H9 (cell line): Measurements from ENCODE around the gene CD300E. TPM values are rescaled to one million over a fixed set of nuclear protein-coding genes. Genes with fewer than 3 reads are reported as not detected.

ENCODE experiments used
- DNase-seq: peaks from one replicate; pipeline ENCODE4 v3.0.0-alpha.2; 2017
- H2AFZ ChIP-seq: one replicate; pipeline ENCODE4 v1.6.1; 2013; ENCODE audit warnings: mild to moderate bottlenecking, low read length, control low read depth, moderate library complexity
- H2AK5ac ChIP-seq: 2 replicates; pipeline ENCODE4 v1.6.1; 2013; ENCODE audit warnings: low read length, control low read depth, mixed read lengths; ENCODE audit not compliant: insufficient read length
- H2BK120ac ChIP-seq: one replicate; pipeline ENCODE4 v1.6.1; 2013; ENCODE audit warnings: low read depth, mild to moderate bottlenecking, low read length, control low read depth, inconsistent platforms; ENCODE audit not compliant: poor library complexity, severe bottlenecking
- H2BK12ac ChIP-seq: 2 replicates; pipeline ENCODE4 v1.6.1; 2013; ENCODE audit warnings: low read length, control low read depth, mixed read lengths, low read depth; ENCODE audit not compliant: insufficient read length
- H2BK15ac ChIP-seq: 2 replicates; pipeline ENCODE4 v1.6.1; 2013; ENCODE audit warnings: low read depth, low read length, control low read depth
- H2BK20ac ChIP-seq: one replicate; pipeline ENCODE4 v1.6.1; 2013; ENCODE audit warnings: low read depth, mild to moderate bottlenecking, low read length, control low read depth, inconsistent platforms; ENCODE audit not compliant: poor library complexity, severe bottlenecking
- H2BK5ac ChIP-seq: 2 replicates; pipeline ENCODE4 v1.6.1; 2013; ENCODE audit warnings: low read length, control low read depth, mixed read lengths; ENCODE audit not compliant: insufficient read length
- H3K14ac ChIP-seq: 2 replicates; pipeline ENCODE4 v1.6.1; 2013; ENCODE audit warnings: low read length, control low read depth; ENCODE audit not compliant: insufficient read depth
- H3K18ac ChIP-seq: 2 replicates; pipeline ENCODE4 v1.6.1; 2013; ENCODE audit warnings: low read depth, mild to moderate bottlenecking, mixed read lengths, low read length, control low read depth; ENCODE audit not compliant: insufficient read length
- H3K23ac ChIP-seq: 2 replicates; pipeline ENCODE4 v1.6.1; 2013; ENCODE audit warnings: low read length, control low read depth, mixed read lengths, low read depth; ENCODE audit not compliant: insufficient read length
- H3K23me2 ChIP-seq: 2 replicates; pipeline ENCODE4 v1.6.1; 2013; ENCODE audit warnings: low read depth, mild to moderate bottlenecking, mixed read lengths, low read length, control low read depth; ENCODE audit not compliant: insufficient read length, poor library complexity, severe bottlenecking
- H3K27ac ChIP-seq: 2 replicates; pipeline ENCODE4 v1.5.1; 2013; ENCODE audit warnings: low read length, control low read depth, mixed read lengths, low read depth; ENCODE audit not compliant: insufficient read length
- H3K27me3 ChIP-seq: 2 replicates; pipeline ENCODE4 v1.6.1; 2013; ENCODE audit warnings: low read length, control low read depth, inconsistent platforms; ENCODE audit not compliant: insufficient read depth
- H3K4ac ChIP-seq: 2 replicates; pipeline ENCODE4 v1.6.1; 2013; ENCODE audit warnings: low read depth, mild to moderate bottlenecking, control low read depth, inconsistent platforms, low read length, moderate library complexity
- H3K4me1 ChIP-seq: 2 replicates; pipeline ENCODE4 v1.6.1; 2013; ENCODE audit warnings: low read length, control low read depth, inconsistent platforms; ENCODE audit not compliant: insufficient read depth
- H3K4me2 ChIP-seq: 2 replicates; pipeline ENCODE4 v1.6.1; 2013; ENCODE audit warnings: low read length, control low read depth, mixed read lengths; ENCODE audit not compliant: insufficient read length, insufficient read depth
- H3K56ac ChIP-seq: 2 replicates; pipeline ENCODE4 v1.6.1; 2013; ENCODE audit warnings: low read depth, mild to moderate bottlenecking, mixed read lengths, low read length, control low read depth; ENCODE audit not compliant: insufficient read length
- H3K79me1 ChIP-seq: 2 replicates; pipeline ENCODE4 v1.6.1; 2013; ENCODE audit warnings: low read depth, mild to moderate bottlenecking, moderate library complexity, low read length, control low read depth, inconsistent platforms; ENCODE audit not compliant: insufficient read depth, poor library complexity, severe bottlenecking
- H3K79me2 ChIP-seq: 2 replicates; pipeline ENCODE4 v1.6.1; 2013; ENCODE audit warnings: low read length, control low read depth, inconsistent platforms; ENCODE audit not compliant: insufficient read depth
- H3K9ac ChIP-seq: 2 replicates; pipeline ENCODE4 v1.6.1; 2013; ENCODE audit warnings: low read length, control low read depth, mixed read lengths; ENCODE audit not compliant: insufficient read length; ENCODE audit errors: extremely low read depth
- H3K9me3 ChIP-seq: one replicate; pipeline ENCODE4 v1.6.1; 2013; ENCODE audit warnings: low read depth, low read length, inconsistent platforms; ENCODE audit not compliant: control insufficient read depth
- H3T11ph ChIP-seq: one replicate; pipeline ENCODE4 v1.6.1; 2013; ENCODE audit warnings: mild to moderate bottlenecking, low read length, control low read depth, inconsistent platforms
- H4K20me1 ChIP-seq: one replicate; pipeline ENCODE4 v1.6.1; 2013; ENCODE audit not compliant: control insufficient read depth, insufficient read length, insufficient read depth
- H4K5ac ChIP-seq: 2 replicates; pipeline ENCODE4 v1.6.1; 2013; ENCODE audit warnings: low read depth, mild to moderate bottlenecking, mixed read lengths, low read length, control low read depth; ENCODE audit not compliant: insufficient read length
- H4K8ac ChIP-seq: replicated peaks from 2 replicates; pipeline ENCODE4 v1.6.1; 2013; ENCODE audit warnings: low read length, control low read depth, mixed read lengths, low read depth; ENCODE audit not compliant: insufficient read length
- H4K91ac ChIP-seq: 2 replicates; pipeline ENCODE4 v1.6.1; 2013; ENCODE audit warnings: low read depth, mild to moderate bottlenecking, moderate library complexity, mixed read lengths, low read length, control low read depth; ENCODE audit not compliant: insufficient read length
- H3K27ac Mint-ChIP-seq, 3 experiments: 2 replicates in 2 of 3; 3 replicates in 1 of 3; pipeline ENCODE4 v1.8.0; 2020 to 2021; ENCODE audit warnings: mixed read lengths in 3 of 3, mild to moderate bottlenecking in 1 of 3, moderate library complexity in 1 of 3
- H3K27me3 Mint-ChIP-seq: 2 replicates; pipeline ENCODE4 v1.8.0; 2021; ENCODE audit warnings: low read depth, mild to moderate bottlenecking, moderate library complexity, mixed read lengths
- H3K36me3 Mint-ChIP-seq, 3 experiments: 2 replicates in 2 of 3; 3 replicates in 1 of 3; pipeline ENCODE4 v1.8.0; 2020 to 2021; ENCODE audit warnings: low read depth in 3 of 3, mixed read lengths in 3 of 3; ENCODE audit not compliant: insufficient read depth in 1 of 3
- H3K4me1 Mint-ChIP-seq, 2 experiments: 2 replicates each; pipeline ENCODE4 v1.8.0; 2020; ENCODE audit warnings: mixed read lengths in 2 of 2
- H3K4me3 Mint-ChIP-seq, 2 experiments: 2 replicates in 1 of 2; 3 replicates in 1 of 2; pipeline ENCODE4 v1.8.0; 2020 to 2021; ENCODE audit warnings: mild to moderate bottlenecking in 2 of 2, mixed read lengths in 2 of 2, moderate library complexity in 1 of 2
- H3K9me3 Mint-ChIP-seq, 2 experiments: 2 replicates in 1 of 2; 3 replicates in 1 of 2; pipeline ENCODE4 v1.8.0; 2020; ENCODE audit warnings: mild to moderate bottlenecking in 2 of 2, mixed read lengths in 2 of 2, moderate library complexity in 1 of 2
- CTCF ChIP-seq: fragments of 200-600 bp; sonication (generic); conservative IDR thresholded peaks from 3 replicates; pipeline ENCODE4 v1.8.0; 2021; ENCODE audit warnings: antibody characterized with exemption, mild to moderate bottlenecking
- WGBS: extraction: QIAGEN DNeasy Blood & Tissue Kit; methylation state at CpG from one replicate; pipeline ENCODE4 v1.1.7; 2013; ENCODE audit warnings: missing lambda C conversion rate, low lambda C conversion rate, mixed read lengths; ENCODE audit not compliant: insufficient read length; ENCODE audit errors: extremely low coverage; 5-methylcytosine and 5-hydroxymethylcytosine counted together
- total RNA-seq: library from RNA; stranded (reverse); gene quantifications from 2 replicates; pipeline ENCODE4 v1.2.1, GENCODE V29; 2021

The CD300E gene
- total RNA-seq, 1 experiment from 2014 or later: not detected

- Histone ChIP-seq H4K8ac (no peak overlapping the region), H3K4me2 (no peak overlapping the region), H2BK5ac (no peak overlapping the region), H3K79me1 (no peaks in the 10 kb centered on the region), H2AK5ac (no peak overlapping the region), H4K5ac (no peak overlapping the region), H3K23ac (no peak overlapping the region), H2BK15ac (no peak overlapping the region), H3K79me2 (no peaks in the 10 kb centered on the region), H3K27me3 (no peaks in the 10 kb centered on the region), H3K4me1 (no peaks in the 10 kb centered on the region), H3K27ac (no peak overlapping the region), H3K4ac (no peak overlapping the region), H4K20me1 (no peaks in the 10 kb centered on the region), H3K56ac (no peak overlapping the region), H3T11ph (no peak overlapping the region), H2AFZ (no peak overlapping the region), H3K14ac (no peak overlapping the region), H3K18ac (no peak overlapping the region), H2BK20ac (no peak overlapping the region), H2BK12ac (no peak overlapping the region), H3K9ac (no peak overlapping the region), H3K23me2 (no peaks in the 10 kb centered on the region), H2BK120ac (no peak overlapping the region), H3K9me3 (no peaks in the 10 kb centered on the region), H4K91ac (no peak overlapping the region)
- no peaks in the 10 kb centered on the region for H3K36me3 Mint-ChIP-seq
- DNase-seq: no peak
- no CpG with 5 or more reads among the region's 2 CpGs for WGBS
- H3K27me3 Mint-ChIP-seq: peaks cover 38% of the 10 kb centered on the region
- no peak overlapping the region for H3K27ac Mint-ChIP-seq
- H3K4me3 Mint-ChIP-seq: no peak overlapping the region
- no peak for TF ChIP-seq CTCF
- H3K4me1 Mint-ChIP-seq: no peaks in the 10 kb centered on the region
- peaks cover 0 to 1% of the 10 kb centered on the region in 2 experiments; a peak in 1 of 5 replicates for H3K9me3 Mint-ChIP-seq
Observed at GRCh38 chr17:74610108-74610507, 13.4 kb downstream of the CD300E start.
